ENCODE data around the gene CENPC.
"Not testable (repeated sequence)": the region's sequence is repeated elsewhere in the genome, so short reads cannot be mapped to it uniquely, and the experiment has no call there.

CENPC gene

DNA sequence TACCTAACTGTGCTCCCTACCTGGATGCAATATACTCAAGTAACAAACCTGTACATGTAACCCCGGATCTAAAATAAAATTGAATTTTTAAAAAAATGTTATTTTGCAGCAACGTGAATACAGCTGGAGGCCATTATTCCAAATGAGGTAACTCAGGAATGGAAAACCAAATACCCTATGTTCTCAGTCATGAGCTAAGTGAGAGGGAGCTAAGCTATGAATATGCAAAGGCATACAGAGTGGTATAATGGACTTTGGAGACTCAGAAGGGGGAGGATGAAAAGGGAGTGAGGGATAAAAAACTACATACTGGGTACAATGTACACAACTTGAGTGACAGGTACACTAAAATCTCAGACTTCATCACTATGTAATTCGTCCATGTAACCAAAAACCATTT is 78.6 kb downstream of the CENPC start:
- DNase-seq, result no peak

DNA sequence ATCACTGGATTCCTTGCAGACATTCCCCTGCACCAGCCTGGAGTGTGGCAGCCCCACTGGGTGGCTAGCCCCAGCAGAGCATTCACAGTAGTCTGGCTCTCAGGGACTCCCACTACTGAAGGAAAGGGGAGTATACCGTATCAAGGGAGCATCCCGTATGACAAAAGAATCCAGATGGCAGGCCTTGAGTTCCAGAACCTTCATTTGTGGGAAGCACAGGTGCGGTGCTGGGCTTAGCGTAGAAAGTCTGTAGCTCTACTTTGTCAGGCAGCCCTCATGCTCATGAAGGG is 79.6 kb downstream of the CENPC start:
- no peak for DNase-seq

DNA sequence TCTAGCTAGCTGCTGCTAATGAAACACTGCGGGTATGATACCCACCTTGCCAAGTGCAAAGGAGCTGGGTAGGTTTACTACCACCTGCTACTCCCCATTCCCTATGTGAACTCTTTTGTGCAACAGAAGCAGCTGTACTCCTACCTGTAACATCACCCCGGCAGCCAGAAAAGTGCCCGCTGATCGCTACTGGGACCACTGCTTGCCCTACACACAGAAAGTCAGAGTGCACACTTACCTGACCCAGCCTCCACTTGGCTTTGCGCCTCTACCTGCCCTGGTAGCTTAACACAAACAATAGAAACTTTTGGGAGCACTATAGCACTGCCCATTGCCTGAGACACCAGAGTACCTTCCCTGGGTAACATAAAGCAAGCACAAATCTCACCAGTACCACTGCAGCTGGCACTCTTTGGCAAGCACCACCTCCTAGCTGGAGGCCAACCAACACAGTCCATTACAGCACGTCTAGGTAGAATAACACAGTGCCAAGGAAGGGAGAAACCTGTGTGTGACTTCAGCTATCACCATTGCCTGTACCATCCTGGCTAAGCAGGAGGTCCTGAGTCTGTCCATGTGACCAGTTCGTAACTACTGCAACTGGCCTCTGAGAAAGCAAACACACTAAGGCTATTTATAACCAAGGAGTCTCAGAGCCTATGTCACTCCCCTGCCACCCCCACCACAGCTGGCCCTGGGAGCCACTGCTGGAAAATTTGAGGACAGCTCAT is 80.1 kb downstream of the CENPC start:
- DNase-seq, result no peak

DNA sequence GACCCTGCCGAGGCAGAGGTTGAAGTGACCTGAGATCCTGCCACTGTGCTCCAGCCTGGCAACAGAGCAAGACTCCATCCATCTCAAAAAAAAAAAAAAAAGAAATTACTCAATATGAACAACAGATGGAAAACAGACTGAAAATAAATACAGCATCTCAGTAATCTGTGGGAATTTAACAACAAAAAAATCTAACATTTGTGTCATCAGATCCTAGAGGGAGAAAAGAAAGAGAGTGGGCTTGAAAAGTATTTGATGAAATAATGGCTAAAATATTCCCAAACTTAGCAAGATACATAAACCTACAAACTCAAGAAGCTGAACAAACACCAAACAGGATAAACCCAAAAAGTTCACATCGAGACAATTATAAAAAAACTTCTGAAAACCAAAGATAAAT is 84.7 kb downstream of the CENPC start:
- no peak for DNase-seq

DNA sequence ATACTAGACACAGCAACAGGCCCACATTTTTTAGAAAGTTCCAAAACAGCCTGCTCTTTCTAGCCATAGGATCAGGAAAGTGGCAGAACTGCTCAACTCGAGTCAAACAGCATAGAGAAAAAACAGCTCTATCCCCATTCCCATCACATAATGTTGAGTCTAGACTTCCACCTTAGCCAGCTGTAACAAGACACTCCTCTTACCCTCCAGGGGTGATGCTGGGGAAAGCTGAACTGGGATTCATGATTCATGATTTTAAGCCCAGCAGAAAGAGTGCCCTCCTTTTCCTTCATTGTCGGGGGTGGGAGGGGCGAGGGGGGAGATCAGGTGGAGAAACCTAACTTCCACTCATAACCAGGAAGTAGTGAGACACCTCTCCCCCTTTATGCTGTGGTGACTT is 86.1 kb downstream of the CENPC start:
- DNase-seq, result no peak

DNA sequence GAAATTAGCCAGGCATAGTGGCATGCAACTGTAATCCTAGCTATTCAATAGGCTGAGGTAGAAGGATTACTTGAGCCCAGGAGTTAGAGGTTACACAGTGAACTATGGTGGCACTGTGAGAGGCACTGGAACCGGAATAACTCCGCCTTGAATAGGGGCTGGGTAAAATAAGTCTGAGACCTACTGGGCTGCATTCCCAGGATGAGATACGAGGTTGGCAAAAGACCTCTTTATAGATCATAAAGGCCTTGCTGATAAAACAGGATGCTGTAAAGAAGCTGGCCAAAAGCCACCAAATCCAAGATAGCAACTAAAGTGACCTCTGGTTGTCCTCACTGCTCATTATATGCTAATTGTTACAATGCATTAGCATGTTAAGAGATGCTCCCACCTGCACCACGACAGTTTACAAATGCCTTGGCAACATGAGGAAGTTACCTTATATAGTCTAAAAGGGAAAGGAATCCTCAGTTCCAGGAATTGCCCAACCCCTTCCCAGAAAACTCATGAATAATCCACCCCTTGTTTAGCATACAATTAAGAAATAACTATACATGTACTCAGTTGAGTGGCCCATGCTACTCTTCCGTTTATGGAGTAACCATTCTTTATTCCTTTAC is 88.6 kb downstream of the CENPC start:
- DNase-seq, result no peak

DNA sequence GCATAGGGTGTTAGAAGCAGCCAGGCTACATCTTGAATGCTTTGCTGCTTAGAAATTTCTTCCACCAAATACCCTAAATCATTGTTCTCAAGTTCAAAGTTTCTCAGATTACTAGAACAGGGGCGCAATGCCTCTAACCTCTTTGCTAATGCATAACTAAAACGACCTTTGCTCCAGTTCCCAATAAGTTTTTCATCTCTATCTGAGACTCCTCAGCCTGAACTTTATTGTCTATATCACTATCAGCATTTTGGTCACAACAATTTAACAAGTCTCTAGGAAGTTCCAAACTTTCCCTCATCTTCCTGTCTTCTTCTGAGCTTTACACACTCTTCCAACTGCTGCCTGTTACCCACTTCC is 92.5 kb downstream of the CENPC start:
- not testable (repeated sequence) for DNase-seq

DNA sequence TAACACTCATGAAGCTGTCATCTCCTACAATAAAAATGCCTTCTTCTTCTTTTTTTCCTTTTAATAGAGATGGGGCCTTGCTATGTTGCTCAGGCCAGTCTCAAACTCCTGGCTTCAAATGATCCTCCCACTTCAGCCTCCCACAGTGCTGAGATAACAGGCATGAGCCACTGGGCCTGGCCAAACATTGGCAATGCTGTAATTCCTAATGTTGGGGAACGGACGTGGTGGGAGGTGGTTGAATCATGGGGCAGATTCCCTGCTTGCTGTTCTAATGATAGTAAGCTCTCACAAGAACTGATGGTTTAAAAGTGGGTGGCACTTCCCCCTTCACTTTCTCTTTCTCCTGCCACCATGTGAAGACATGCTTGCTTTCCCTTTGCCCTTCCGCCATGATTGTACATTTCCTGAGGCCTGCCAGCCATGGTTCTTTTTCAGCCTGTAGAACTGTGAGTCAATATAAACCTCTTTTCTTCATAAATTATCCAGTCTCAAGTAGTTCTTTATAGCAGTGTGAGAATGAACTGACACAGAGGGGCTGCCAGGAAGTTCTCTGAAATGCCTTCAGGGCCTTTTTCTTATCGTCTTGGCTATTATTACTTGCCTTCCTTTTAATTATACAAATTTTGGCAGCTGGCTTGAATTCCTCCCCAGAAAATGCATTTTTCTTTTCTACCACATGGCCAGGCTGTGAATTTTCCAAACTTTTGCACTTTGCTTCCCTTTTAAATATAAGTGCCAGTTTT is 93.0 kb downstream of the CENPC start:
- DNase-seq, result no peak

DNA sequence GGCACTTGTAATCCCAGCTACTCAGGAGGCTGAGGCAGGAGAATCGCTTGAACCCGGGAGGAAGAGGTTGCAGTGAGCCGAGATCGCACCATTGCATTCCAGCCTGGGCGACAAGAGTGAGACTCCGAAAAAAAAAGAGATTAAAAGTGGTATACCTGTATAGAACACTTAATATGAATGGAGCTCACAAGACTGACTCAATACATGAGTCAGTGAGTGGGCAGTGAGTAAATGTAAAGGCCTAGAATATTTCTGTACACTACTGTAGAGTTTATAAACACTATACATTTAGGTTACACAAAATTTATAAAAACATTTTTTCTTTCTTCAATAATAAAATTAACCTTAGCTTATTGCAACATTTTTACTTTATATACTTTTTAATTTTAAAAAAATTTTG is 93.8 kb downstream of the CENPC start:
- DNase-seq, result no peak

DNA sequence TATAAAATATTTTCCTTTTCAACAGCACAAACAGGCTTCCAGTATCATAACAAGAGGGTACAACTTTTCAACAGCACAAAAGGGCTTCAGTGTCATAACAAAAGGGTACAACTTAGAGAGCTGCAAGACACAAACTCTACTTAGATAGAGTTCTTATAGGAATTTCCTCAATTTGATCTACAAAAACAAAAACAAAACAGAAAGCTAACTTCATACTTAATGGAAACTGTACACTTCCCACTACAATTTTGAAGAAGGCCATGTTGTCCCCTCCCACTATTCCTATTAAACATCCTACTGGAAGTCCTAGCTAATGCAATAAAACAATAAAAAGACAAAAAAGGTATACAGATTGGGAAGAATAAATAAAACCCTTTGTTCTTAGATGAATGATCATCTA is 96.7 kb downstream of the CENPC start:
- DNase-seq, result no peak

DNA sequence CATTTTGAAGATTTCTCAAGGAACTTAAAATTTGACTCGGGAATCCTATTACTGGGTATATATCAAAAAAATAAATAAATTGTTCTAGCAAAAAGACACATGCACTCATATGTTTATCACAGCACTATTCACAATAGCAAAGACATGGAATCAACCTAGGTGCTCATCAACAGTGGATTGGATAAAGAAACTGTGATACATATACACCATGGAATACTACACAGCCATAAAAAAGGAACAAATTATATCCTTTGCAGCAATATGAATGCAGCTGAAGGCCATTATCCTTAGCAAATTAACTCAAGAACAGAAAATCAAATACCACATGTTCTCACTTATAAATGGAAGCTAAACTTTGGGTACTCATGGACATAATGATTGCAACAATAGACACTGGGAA is 97.4 kb downstream of the CENPC start:
- DNase-seq, result no peak

DNA sequence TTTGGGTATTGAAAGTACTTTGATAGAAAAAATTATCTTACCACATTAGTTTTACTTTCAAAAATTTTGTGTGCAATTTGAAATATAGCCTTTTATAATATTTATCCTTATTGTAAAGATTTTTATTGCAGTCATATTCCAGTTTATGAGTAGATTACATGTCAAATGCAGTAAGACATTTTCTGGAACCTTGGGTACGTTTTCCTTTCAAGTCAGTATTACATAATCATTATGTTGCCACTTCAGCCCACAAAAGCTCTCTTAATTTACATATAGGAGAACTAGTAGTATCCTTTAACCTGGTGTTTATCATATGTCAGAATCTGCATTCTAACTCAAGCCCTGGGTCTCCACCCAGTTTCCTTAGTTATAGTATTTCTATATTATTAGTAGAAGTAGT is 98.5 kb downstream of the CENPC start:
- DNase-seq, result no peak

DNA sequence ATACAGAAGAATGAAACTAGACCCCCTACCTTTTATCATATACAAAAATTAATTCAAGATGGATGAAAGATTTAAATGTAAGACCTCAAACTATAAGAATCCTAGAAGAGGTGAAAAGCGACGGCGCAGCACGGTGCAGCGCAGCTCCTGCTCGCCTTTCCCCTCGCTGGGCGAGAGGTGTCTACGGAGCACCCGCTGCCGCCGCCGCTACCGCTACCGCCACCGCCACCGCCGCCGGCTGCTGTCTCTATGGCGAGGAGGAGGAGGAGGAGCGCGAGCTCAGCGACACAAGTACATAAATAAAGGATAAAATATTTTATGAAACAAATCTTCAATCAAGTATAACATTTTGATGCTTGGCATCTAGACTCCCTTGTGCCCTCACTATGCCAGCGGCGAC is 99.4 kb downstream of the CENPC start:
- DNase-seq, result not testable (repeated sequence)

DNA sequence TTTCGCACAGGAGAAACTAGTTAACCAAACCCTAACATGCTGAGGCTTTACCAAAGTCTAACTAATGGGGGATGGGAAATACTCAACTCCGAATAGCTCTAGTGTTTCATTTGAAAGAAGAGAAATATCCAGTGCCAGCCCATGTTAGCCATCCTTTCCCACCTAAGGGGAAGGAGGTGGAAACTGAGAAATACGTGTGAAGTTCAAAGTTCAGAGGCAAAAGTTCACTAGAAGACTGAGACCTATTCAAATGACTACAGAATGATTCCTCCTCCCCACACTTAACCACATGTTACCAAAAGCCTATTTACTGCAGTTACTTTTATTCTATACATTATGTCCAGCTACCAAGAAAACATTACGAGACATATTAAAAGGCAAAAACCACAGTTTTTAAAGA is 106.3 kb downstream of the CENPC start:
- no peak for DNase-seq

DNA sequence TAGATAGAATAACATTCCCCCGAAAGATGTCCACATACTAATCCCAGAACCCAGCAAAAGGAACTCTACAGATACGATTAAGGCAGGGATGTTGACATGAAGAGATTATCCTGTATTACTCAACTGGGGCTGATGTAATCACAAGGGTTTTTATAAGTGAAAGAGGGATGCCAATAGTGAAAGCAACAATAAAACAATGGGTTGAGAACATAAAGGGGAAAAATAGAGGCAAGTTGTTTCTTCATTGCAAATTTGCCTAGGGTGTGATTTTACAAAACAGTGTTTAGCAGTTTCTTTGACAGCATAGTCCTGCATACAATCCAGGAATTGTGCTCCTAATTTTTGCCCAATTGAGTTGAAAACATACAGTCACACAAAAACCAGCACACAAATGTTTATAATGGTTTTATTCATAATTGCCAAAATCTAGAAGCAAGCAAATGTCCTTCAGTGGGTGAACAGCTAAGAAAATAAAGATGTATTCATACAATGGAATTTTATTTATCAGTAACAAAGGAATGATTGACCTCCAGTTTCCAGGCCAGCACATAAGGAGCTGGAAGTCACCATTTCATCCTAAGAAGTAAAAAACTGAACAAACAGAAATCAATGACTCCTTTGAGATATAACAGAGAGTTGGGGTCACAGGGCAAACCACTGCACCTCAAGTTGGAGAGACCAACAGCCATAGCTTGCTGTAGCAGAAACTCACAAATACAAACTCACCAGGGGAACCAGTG is 107.2 kb downstream of the CENPC start:
- DNase-seq, result no peak

DNA sequence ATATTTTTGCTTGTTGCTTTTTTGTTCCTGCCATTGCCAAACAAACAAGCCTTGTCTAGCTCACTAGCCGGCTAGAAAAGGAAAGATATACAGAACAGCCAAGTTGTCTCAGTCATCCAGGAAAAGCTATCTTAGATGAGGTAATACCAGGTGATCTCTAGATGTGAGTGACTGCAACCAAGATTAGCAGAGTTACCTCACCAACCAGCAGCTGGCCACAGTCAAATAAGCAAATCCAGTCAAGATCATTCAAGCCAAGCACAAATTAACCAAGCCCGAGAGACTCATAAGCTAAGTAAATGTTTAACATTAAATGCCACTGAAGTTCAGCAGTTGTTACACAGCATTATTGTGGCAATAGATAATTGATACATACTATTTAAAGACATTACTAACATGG is 108.6 kb downstream of the CENPC start:
- no peak for DNase-seq

DNA sequence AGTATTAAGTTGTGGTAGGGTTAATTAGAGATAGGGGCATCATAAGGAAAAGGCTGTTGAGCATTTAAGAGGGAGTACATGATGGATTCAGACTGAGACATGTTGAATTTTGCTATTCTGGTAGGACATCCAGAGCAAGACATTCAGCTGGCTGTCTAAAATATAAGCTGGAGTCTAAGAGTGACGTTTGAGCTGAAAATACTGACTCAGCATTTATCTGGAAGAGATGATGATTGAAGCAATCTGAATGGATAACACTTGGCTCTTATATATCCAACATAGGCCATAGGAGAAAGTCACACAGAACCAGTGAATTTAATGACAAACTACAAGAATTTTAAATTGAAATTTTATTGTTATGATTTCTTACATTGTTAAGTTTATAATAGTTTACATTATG is 114.3 kb downstream of the CENPC start:
- DNase-seq, result no peak

DNA sequence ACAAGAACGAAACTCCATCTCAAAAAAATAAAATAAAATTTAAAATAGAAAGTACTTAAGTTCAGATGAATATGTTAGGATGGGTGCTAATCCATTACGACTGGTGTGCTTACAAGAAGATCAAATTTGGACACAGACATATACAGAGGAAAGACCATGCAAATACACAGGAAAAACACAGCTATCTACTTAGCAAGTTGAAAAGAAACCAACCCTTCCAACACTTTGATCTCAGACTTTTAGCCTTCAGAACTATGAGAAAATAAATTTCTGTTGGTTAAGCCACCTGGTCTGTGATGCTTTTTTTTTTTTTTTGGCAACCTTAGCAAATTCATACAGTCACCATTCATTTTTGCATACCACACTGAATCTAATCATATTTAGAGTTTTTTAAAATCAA is 116.5 kb downstream of the CENPC start:
- DNase-seq, result no peak

Data from NCI-H446 treated with DMSO at 0.1 percent for 48 hours (cell line).